ENCODE results near the gene LYPLAL1.

The LYPLAL1 gene

GRCh38 chr1:219152751-219153150, 20.9 kb upstream of the LYPLAL1 start:
- Histone ChIP-seq H3K79me2 (ENCODE audit: insufficient read depth, low read length) (no peaks in the 10 kb centered on the region), H3K27ac (ENCODE audit: low read depth, low read length, poor library complexity, severe bottlenecking) (no peak overlapping the region), H3K27me3 (ENCODE audit: insufficient read depth, low read length) (no peaks in the 10 kb centered on the region), H3K4me2 (ENCODE audit: low read length) (no peak overlapping the region), H3K9me3 (ENCODE audit: low read length) (no peaks in the 10 kb centered on the region), H3K4me3 (ENCODE audit: low read depth, low read length, poor library complexity, severe bottlenecking) (no peak overlapping the region), H3K9ac (ENCODE audit: low read length) (no peak overlapping the region), H3F3A (ENCODE audit: insufficient read depth, low read length) (no peaks in the 10 kb centered on the region), H3K4me1 (ENCODE audit: insufficient read depth, low read length, severe bottlenecking) (no peaks in the 10 kb centered on the region), H3K36me3 (ENCODE audit: insufficient read depth, low read length) (no peaks in the 10 kb centered on the region), H4K20me1 (ENCODE audit: insufficient read depth, low read length) (no peaks in the 10 kb centered on the region), H2AFZ (ENCODE audit: low read length) (no peak overlapping the region), H3K9me2 (ENCODE audit: low read depth, low read length) (no peaks in the 10 kb centered on the region; the same call in 1 of the 2 replicates)
- no peak for TF ChIP-seq EZH2 (IDR thresholded peaks at IDR 0.05; ENCODE audit: borderline replicate concordance, low read length)
- TF ChIP-seq CTCF (IDR thresholded peaks at IDR 0.05; ENCODE audit: low read length), result no peak

DNA sequence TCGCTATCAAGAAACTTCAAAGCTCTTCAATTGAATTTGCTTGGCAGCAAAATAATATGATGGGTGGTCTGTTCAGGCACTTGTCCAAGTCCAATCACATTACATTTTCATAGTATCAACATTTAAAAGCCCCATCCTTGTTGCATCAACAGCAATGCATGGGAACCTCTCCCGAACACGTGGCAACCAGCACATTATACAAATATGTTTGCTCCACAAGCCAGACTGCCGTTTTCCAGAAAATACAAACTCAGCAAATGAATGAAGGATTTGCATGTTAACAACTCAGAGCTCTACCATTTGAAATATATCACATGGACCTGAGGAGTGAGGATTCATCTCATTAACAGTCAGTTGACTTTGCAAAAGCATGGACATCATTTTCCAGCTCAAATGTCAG, 20.0 kb upstream of the LYPLAL1 start:
- Histone ChIP-seq H3K9me3 (ENCODE audit: low read length) (no peaks in the 10 kb centered on the region), H3K9me2 (ENCODE audit: low read depth, low read length) (no peaks in the 10 kb centered on the region; the same call in 1 of the 2 replicates), H3K27ac (ENCODE audit: low read depth, low read length, poor library complexity, severe bottlenecking) (no peak overlapping the region), H3K4me2 (ENCODE audit: low read length) (no peak overlapping the region), H3K36me3 (ENCODE audit: insufficient read depth, low read length) (no peaks in the 10 kb centered on the region), H3F3A (ENCODE audit: insufficient read depth, low read length) (no peaks in the 10 kb centered on the region), H3K27me3 (ENCODE audit: insufficient read depth, low read length) (no peaks in the 10 kb centered on the region), H3K4me1 (ENCODE audit: insufficient read depth, low read length, severe bottlenecking) (no peaks in the 10 kb centered on the region), H3K9ac (ENCODE audit: low read length) (no peak overlapping the region), H3K79me2 (ENCODE audit: insufficient read depth, low read length) (no peaks in the 10 kb centered on the region), H2AFZ (ENCODE audit: low read length) (no peak overlapping the region), H3K4me3 (ENCODE audit: low read depth, low read length, poor library complexity, severe bottlenecking) (no peak overlapping the region), H4K20me1 (ENCODE audit: insufficient read depth, low read length) (no peaks in the 10 kb centered on the region)
- no peak for TF ChIP-seq EZH2 (IDR thresholded peaks at IDR 0.05; ENCODE audit: borderline replicate concordance, low read length)
- no peak for TF ChIP-seq CTCF (IDR thresholded peaks at IDR 0.05; ENCODE audit: low read length)

DNA sequence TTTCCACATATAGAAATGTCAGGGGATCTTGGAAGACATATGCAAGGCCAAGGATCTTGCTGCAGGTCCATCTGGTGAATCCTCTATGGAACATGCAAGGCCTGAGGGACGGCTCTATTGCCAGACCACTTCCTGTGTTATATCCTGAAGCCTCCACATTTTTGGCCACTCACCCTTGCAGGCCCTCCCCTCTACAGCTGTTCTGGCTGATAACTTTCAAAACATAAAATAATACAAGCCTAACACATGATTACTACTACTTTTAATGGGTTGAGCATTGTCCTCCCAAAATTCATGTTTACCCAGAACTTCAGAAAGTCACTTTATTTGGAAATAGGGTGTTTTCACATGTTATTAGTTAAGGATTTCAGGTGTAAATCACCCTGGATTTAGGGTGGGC, 18.5 kb upstream of the LYPLAL1 start:
- Histone ChIP-seq H3K79me2 (ENCODE audit: insufficient read depth, low read length) (no peaks in the 10 kb centered on the region), H2AFZ (ENCODE audit: low read length) (no peak overlapping the region), H3K9ac (ENCODE audit: low read length) (no peak overlapping the region), H3K9me2 (ENCODE audit: low read depth, low read length) (no peaks in the 10 kb centered on the region), H4K20me1 (ENCODE audit: insufficient read depth, low read length) (no peaks in the 10 kb centered on the region), H3K36me3 (ENCODE audit: insufficient read depth, low read length) (no peaks in the 10 kb centered on the region), H3K27me3 (ENCODE audit: insufficient read depth, low read length) (no peaks in the 10 kb centered on the region), H3K4me2 (ENCODE audit: low read length) (no peak overlapping the region), H3K9me3 (ENCODE audit: low read length) (no peaks in the 10 kb centered on the region), H3K4me1 (ENCODE audit: insufficient read depth, low read length, severe bottlenecking) (no peaks in the 10 kb centered on the region), H3K27ac (ENCODE audit: low read depth, low read length, poor library complexity, severe bottlenecking) (no peak overlapping the region), H3K4me3 (ENCODE audit: low read depth, low read length, poor library complexity, severe bottlenecking) (no peak overlapping the region), H3F3A (ENCODE audit: insufficient read depth, low read length) (no peaks in the 10 kb centered on the region)
- TF ChIP-seq CTCF (IDR thresholded peaks at IDR 0.05; ENCODE audit: low read length) (no peak), EZH2 (IDR thresholded peaks at IDR 0.05; ENCODE audit: borderline replicate concordance, low read length) (no peak)

Measured in OCI-LY1 (cell line).